ENCODE results near the gene KRT35. TPM values are rescaled to one million over a fixed set of nuclear protein-coding genes. Genes with fewer than 3 reads are reported as not detected.

KRT35 gene
- total and polyA plus RNA-seq, 2 of the 13 experiments (the other 11 are each of a cell fraction or from before 2014, with no cell fraction given) = not detected

- no peak for TF ChIP-seq ZBTB40 (IDR thresholded peaks at IDR 0.05)
- no peak for TF ChIP-seq ZBTB40 (CRISPR knock-in tag; IDR thresholded peaks at IDR 0.05)
- TF ChIP-seq, protein P1, sequence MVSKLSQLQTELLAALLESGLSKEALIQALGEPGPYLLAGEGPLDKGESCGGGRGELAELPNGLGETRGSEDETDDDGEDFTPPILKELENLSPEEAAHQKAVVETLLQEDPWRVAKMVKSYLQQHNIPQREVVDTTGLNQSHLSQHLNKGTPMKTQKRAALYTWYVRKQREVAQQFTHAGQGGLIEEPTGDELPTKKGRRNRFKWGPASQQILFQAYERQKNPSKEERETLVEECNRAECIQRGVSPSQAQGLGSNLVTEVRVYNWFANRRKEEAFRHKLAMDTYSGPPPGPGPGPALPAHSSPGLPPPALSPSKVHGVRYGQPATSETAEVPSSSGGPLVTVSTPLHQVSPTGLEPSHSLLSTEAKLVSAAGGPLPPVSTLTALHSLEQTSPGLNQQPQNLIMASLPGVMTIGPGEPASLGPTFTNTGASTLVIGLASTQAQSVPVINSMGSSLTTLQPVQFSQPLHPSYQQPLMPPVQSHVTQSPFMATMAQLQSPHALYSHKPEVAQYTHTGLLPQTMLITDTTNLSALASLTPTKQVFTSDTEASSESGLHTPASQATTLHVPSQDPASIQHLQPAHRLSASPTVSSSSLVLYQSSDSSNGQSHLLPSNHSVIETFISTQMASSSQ (IDR thresholded peaks at IDR 0.05; ENCODE audit: low read depth) = no peak
- TF ChIP-seq, protein P1 (CRISPR knock-in tag; IDR thresholded peaks at IDR 0.05; ENCODE audit: borderline replicate concordance) = no peak
- TF ChIP-seq FOXK1 (CRISPR knock-in tag; IDR thresholded peaks at IDR 0.05; ENCODE audit: borderline replicate concordance, low read depth) = no peak
- no peak for TF ChIP-seq ZNF710 (CRISPR knock-in tag; IDR thresholded peaks at IDR 0.05; ENCODE audit: borderline replicate concordance)
- TF ChIP-seq, protein P2, sequence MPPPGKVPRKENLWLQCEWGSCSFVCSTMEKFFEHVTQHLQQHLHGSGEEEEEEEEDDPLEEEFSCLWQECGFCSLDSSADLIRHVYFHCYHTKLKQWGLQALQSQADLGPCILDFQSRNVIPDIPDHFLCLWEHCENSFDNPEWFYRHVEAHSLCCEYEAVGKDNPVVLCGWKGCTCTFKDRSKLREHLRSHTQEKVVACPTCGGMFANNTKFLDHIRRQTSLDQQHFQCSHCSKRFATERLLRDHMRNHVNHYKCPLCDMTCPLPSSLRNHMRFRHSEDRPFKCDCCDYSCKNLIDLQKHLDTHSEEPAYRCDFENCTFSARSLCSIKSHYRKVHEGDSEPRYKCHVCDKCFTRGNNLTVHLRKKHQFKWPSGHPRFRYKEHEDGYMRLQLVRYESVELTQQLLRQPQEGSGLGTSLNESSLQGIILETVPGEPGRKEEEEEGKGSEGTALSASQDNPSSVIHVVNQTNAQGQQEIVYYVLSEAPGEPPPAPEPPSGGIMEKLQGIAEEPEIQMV (CRISPR knock-in tag; IDR thresholded peaks at IDR 0.05; ENCODE audit: low read depth) = no peak
- no peak for TF ChIP-seq ZNF367 (CRISPR knock-in tag; IDR thresholded peaks at IDR 0.05; ENCODE audit: borderline replicate concordance)
- no peak for TF ChIP-seq MYPOP (CRISPR knock-in tag; IDR thresholded peaks at IDR 0.05)
- peak; percentile 35; the same call in 1 of the 2 replicates for TF ChIP-seq ZFX (CRISPR knock-in tag; IDR thresholded peaks at IDR 0.05; ENCODE audit: low read depth)
Observed at GRCh38 chr17:41496803-41497484, 16.0 kb upstream of the KRT35 start (continued).
